MM.1S (cell line): ENCODE measurements around the gene RPS14.

ENCODE experiments used
- DNase-seq: peaks from one replicate; pipeline ENCODE4 v3.0.0-alpha.2; 2015
- H2AFZ ChIP-seq: fragments of 300-600 bp; sonication (generic); 2 replicates; pipeline ENCODE4 v1.6.0; 2016; ENCODE audit warnings: antibody characterized with exemption, low read length
- H3F3A ChIP-seq: fragments of 300-600 bp; sonication (generic); 2 replicates; pipeline ENCODE4 v1.6.1; 2016; ENCODE audit warnings: mild to moderate bottlenecking, antibody characterized with exemption, low read length, moderate library complexity, mixed read lengths; ENCODE audit not compliant: insufficient read depth
- H3K27ac ChIP-seq: fragments of 300-600 bp; sonication (generic); 2 replicates; pipeline ENCODE4 v1.5.1; 2016; ENCODE audit warnings: mild to moderate bottlenecking, low read length
- H3K27me3 ChIP-seq: fragments of 300-600 bp; sonication (generic); replicated peaks from 2 replicates; pipeline ENCODE4 v1.6.0; 2016; ENCODE audit warnings: low read length; ENCODE audit not compliant: insufficient read depth
- H3K36me3 ChIP-seq: fragments of 300-600 bp; sonication (generic); replicated peaks from 2 replicates; pipeline ENCODE4 v1.6.1; 2016; ENCODE audit warnings: mild to moderate bottlenecking, low read length, mixed read lengths; ENCODE audit not compliant: insufficient read depth
- H3K4me1 ChIP-seq: fragments of 300-600 bp; sonication (generic); 2 replicates; pipeline ENCODE4 v1.6.1; 2016; ENCODE audit warnings: low read length, mixed read lengths
- H3K4me2 ChIP-seq: fragments of 300-600 bp; sonication (generic); 2 replicates; pipeline ENCODE4 v1.6.0; 2016; ENCODE audit warnings: low read depth, low read length
- H3K4me3 ChIP-seq: fragments of 300-600 bp; sonication (generic); 2 replicates; pipeline ENCODE4 v1.5.1; 2016; ENCODE audit warnings: low read length, mixed read lengths
- H3K79me2 ChIP-seq: fragments of 300-600 bp; sonication (generic); 2 replicates; pipeline ENCODE4 v1.6.1; 2016; ENCODE audit warnings: mixed run types, low read length, mixed read lengths
- H3K9ac ChIP-seq: fragments of 300-600 bp; sonication (generic); 2 replicates; pipeline ENCODE4 v1.6.1; 2016; ENCODE audit warnings: low read length, mixed read lengths
- H3K9me2 ChIP-seq: fragments of 300-600 bp; sonication (generic); replicated peaks from 2 replicates; pipeline ENCODE4 v1.6.1; 2016; ENCODE audit warnings: mild to moderate bottlenecking, low read length, mixed read lengths; ENCODE audit not compliant: insufficient read depth
- H3K9me3 ChIP-seq: fragments of 300-600 bp; sonication (generic); replicated peaks from 2 replicates; pipeline ENCODE4 v1.6.1; 2016; ENCODE audit warnings: mild to moderate bottlenecking, low read length, mixed read lengths; ENCODE audit not compliant: insufficient read depth
- H4K20me1 ChIP-seq: fragments of 300-600 bp; sonication (generic); 2 replicates; pipeline ENCODE4 v1.6.1; 2016; ENCODE audit warnings: mild to moderate bottlenecking, low read length, moderate library complexity, mixed read lengths; ENCODE audit not compliant: insufficient read depth
- EZH2 ChIP-seq: fragments of 300-600 bp; sonication (generic); optimal IDR thresholded peaks from 2 replicates; pipeline ENCODE3; 2017; ENCODE audit warnings: low read depth, mild to moderate bottlenecking, antibody characterized with exemption, low read length, mixed read lengths
- EZH2phosphoT487 ChIP-seq: fragments of 300-600 bp; sonication (generic); IDR thresholded peaks from 2 replicates; pipeline ENCODE4 v1.6.1; 2018; ENCODE audit warnings: antibody characterized with exemption, low read length
- TF ChIP-seq, protein P1 (sequence below): fragments of 300-600 bp; sonication (generic); IDR thresholded peaks from 2 replicates; pipeline ENCODE4 v1.5.1; 2016; ENCODE audit warnings: antibody characterized with exemption, low read length, mixed read lengths

Gene RPS14

DNA sequence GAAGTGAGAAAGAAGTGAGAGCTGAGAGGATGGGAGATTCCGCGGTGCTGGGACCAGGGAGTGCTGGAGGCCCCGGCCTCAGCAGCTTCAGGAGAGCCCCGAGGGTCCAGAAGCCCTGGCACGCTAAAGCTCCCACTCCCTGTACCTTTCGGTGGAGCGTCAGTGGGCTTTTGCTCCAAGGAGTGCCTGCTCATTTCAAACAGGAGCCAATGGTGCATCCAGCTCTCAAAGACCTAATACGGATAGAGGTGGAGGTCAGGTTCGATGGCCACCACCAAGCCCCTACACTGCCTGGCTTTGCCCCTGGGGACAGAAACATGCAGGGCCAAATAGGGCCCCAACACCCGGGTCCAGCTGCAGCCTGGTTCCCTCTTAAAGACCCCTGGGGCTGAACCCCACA is 45.0 kb downstream of the RPS14 start:
- H4K20me1 ChIP-seq, result peaks cover 4% of the 10 kb centered on the region; the same call in 1 of the 2 replicates
- H2AFZ ChIP-seq, result no peak overlapping the region
- H3K4me2 ChIP-seq, result no peak overlapping the region
- no peak overlapping the region for H3K9ac ChIP-seq
- H3K79me2 ChIP-seq, result peaks cover 43% of the 10 kb centered on the region
- H3K4me1 ChIP-seq, result no peaks in the 10 kb centered on the region
- TF ChIP-seq EZH2phosphoT487 (no peak), EZH2 (no peak)
- TF ChIP-seq, protein P1, sequence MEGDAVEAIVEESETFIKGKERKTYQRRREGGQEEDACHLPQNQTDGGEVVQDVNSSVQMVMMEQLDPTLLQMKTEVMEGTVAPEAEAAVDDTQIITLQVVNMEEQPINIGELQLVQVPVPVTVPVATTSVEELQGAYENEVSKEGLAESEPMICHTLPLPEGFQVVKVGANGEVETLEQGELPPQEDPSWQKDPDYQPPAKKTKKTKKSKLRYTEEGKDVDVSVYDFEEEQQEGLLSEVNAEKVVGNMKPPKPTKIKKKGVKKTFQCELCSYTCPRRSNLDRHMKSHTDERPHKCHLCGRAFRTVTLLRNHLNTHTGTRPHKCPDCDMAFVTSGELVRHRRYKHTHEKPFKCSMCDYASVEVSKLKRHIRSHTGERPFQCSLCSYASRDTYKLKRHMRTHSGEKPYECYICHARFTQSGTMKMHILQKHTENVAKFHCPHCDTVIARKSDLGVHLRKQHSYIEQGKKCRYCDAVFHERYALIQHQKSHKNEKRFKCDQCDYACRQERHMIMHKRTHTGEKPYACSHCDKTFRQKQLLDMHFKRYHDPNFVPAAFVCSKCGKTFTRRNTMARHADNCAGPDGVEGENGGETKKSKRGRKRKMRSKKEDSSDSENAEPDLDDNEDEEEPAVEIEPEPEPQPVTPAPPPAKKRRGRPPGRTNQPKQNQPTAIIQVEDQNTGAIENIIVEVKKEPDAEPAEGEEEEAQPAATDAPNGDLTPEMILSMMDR, result no peak
- H3K9me3 ChIP-seq, result no peaks in the 10 kb centered on the region
- peaks cover 12% of the 10 kb centered on the region for H3K36me3 ChIP-seq
- no peak overlapping the region for H3K4me3 ChIP-seq
- no peaks in the 10 kb centered on the region for H3K9me2 ChIP-seq
- peaks cover 31% of the 10 kb centered on the region for H3F3A ChIP-seq
- H3K27ac ChIP-seq, result no peak overlapping the region
- no peak for DNase-seq
- H3K27me3 ChIP-seq, result no peaks in the 10 kb centered on the region

GRCh38 chr5:150404121-150404520 is 45.4 kb downstream of the RPS14 start:
- TF ChIP-seq EZH2, result no peak
- no peak for TF ChIP-seq EZH2phosphoT487
- TF ChIP-seq, protein P1, result no peak
- Histone ChIP-seq H3K27ac (no peak overlapping the region), H3K9me3 (no peaks in the 10 kb centered on the region), H3K4me2 (no peak overlapping the region), H3K36me3 (peaks cover 12% of the 10 kb centered on the region), H3F3A (peaks cover 34% of the 10 kb centered on the region), H3K9me2 (no peaks in the 10 kb centered on the region), H3K4me1 (no peaks in the 10 kb centered on the region), H2AFZ (no peak overlapping the region), H3K79me2 (peaks cover 39% of the 10 kb centered on the region), H3K9ac (no peak overlapping the region), H3K4me3 (no peak overlapping the region), H4K20me1 (peaks cover 4% of the 10 kb centered on the region; the same call in 1 of the 2 replicates), H3K27me3 (no peaks in the 10 kb centered on the region)
- DNase-seq, result no peak

DNA sequence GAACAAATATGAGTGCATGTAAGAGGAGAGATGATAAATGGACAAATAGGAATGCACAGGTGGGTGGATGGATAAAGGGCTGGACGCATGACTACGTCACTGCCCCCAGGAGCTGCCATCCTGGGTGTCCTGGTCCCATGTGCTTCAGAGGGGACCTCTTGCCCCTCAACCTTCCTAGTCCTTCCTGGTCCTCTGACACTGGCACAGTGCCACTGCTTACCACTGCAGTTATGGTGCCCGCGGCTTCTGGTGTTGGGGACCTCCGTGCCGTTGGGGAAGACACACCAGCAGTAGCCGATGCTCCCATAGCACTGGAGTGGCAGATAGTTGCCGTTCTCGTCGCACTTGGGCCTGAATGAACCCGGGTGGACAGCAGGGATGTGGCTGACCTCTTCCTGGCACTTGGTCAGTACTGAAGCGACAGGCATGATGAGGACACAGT is 46.6 kb downstream of the RPS14 start:
- Histone ChIP-seq H3K4me2 (no peak overlapping the region), H3K9me3 (no peaks in the 10 kb centered on the region), H3K4me3 (no peak overlapping the region), H3F3A (peaks cover 41% of the 10 kb centered on the region), H2AFZ (no peak overlapping the region), H3K9ac (no peak overlapping the region), H3K27ac (no peak overlapping the region), H3K79me2 (peaks cover 27% of the 10 kb centered on the region), H3K27me3 (no peaks in the 10 kb centered on the region), H4K20me1 (peaks cover 4% of the 10 kb centered on the region; the same call in 1 of the 2 replicates), H3K36me3 (peaks cover 12% of the 10 kb centered on the region; the same call in 1 of the 2 replicates), H3K9me2 (no peaks in the 10 kb centered on the region), H3K4me1 (no peaks in the 10 kb centered on the region)
- no peak for DNase-seq
- TF ChIP-seq, protein P1, result no peak
- TF ChIP-seq EZH2phosphoT487, result no peak
- no peak for TF ChIP-seq EZH2
